8988T (cell line): ENCODE results near the gene ADAMTS5.

Source experiments
- DNase-seq: peaks from one replicate; pipeline ENCODE4 v3.0.0; 2011

Gene ADAMTS5

GRCh38 chr21:26946744-26947446 lies 20.0 kb downstream of the ADAMTS5 start:
- no peak for DNase-seq

GRCh38 chr21:26945916-26946675 lies 20.8 kb downstream of the ADAMTS5 start:
- no peak for DNase-seq

GRCh38 chr21:26943921-26944320 lies 23.0 kb downstream of the ADAMTS5 start:
- DNase-seq = no peak

- DNase-seq = no peak
These were observed 25.5 kb downstream of the ADAMTS5 start for GRCh38 chr21:26941421-26941820.

- DNase-seq = no peak
These were observed 27.2 kb downstream of the ADAMTS5 start for GRCh38 chr21:26939601-26940111.

GRCh38 chr21:26936641-26937040 lies 30.2 kb downstream of the ADAMTS5 start:
- DNase-seq = no peak

- DNase-seq = no peak
These were observed 30.9 kb downstream of the ADAMTS5 start for GRCh38 chr21:26935977-26936376.

- DNase-seq = no peak
These were observed 32.5 kb downstream of the ADAMTS5 start for GRCh38 chr21:26934383-26934782.

GRCh38 chr21:26933448-26933847 lies 33.4 kb downstream of the ADAMTS5 start:
- no peak for DNase-seq

GRCh38 chr21:26925636-26926035 lies 41.3 kb downstream of the ADAMTS5 start:
- DNase-seq = no peak

- no peak for DNase-seq
These were observed 41.8 kb downstream of the ADAMTS5 start for GRCh38 chr21:26925122-26925521.

- DNase-seq = no peak
These were observed 42.9 kb downstream of the ADAMTS5 start for GRCh38 chr21:26923986-26924385.

GRCh38 chr21:26920055-26920454 lies 46.8 kb downstream of the ADAMTS5 start:
- no peak for DNase-seq

- no peak for DNase-seq
These were observed 48.4 kb downstream of the ADAMTS5 start for GRCh38 chr21:26918323-26919079.

GRCh38 chr21:26916799-26917198 lies 50.1 kb downstream of the ADAMTS5 start:
- DNase-seq = no peak

- no peak for DNase-seq
These were observed 52.3 kb downstream of the ADAMTS5 start for GRCh38 chr21:26914557-26914956.

- no peak for DNase-seq
These were observed 54.4 kb downstream of the ADAMTS5 start for GRCh38 chr21:26912466-26912865.

GRCh38 chr21:26909972-26910371 lies 56.9 kb downstream of the ADAMTS5 start:
- DNase-seq = no peak

GRCh38 chr21:26900980-26901379 lies 65.9 kb downstream of the ADAMTS5 start:
- no peak for DNase-seq

- no peak for DNase-seq
These were observed 74.7 kb downstream of the ADAMTS5 start for GRCh38 chr21:26892151-26892550.

- no peak for DNase-seq
These were observed 78.0 kb downstream of the ADAMTS5 start for GRCh38 chr21:26888931-26889330.

- no peak for DNase-seq
These were observed 78.6 kb downstream of the ADAMTS5 start for GRCh38 chr21:26888256-26888655.

- DNase-seq = no peak
These were observed 79.6 kb downstream of the ADAMTS5 start for GRCh38 chr21:26887251-26887650.

- no peak for DNase-seq
These were observed 82.5 kb downstream of the ADAMTS5 start for GRCh38 chr21:26884436-26884835.
